SK-N-MC (cell line): ENCODE results near the gene APMAP.

Experiments used
- DNase-seq: peaks from one replicate; pipeline ENCODE4 v3.0.0-alpha.2; 2011; ENCODE audit warnings: low read depth, low spot score
- H3K27ac ChIP-seq: fragments of 200-600 bp; sonication (generic); 2 replicates; pipeline ENCODE4 v1.5.1; 2016; ENCODE audit warnings: mixed run types
- H3K36me3 ChIP-seq: fragments of 200-600 bp; sonication (generic); 2 replicates; pipeline ENCODE4 v1.6.1; 2017; ENCODE audit warnings: antibody characterized with exemption, low read length, mixed read lengths; ENCODE audit not compliant: insufficient read depth
- H3K4me3 ChIP-seq: fragments of 200-600 bp; sonication (generic); 2 replicates; pipeline ENCODE4 v1.5.1; 2016
- H3K9ac ChIP-seq: fragments of 200-600 bp; sonication (generic); 2 replicates; pipeline ENCODE4 v1.8.0; 2017; ENCODE audit warnings: mixed run types, mixed read lengths; ENCODE audit not compliant: insufficient read length
- H3K9me3 ChIP-seq: fragments of 200-600 bp; sonication (generic); 2 replicates; pipeline ENCODE4 v1.6.1; 2017; ENCODE audit warnings: low read depth, mild to moderate bottlenecking, antibody characterized with exemption, low read length, moderate library complexity, mixed read lengths
- EZH2 ChIP-seq: fragments of 200-600 bp; sonication (generic); IDR thresholded peaks from one replicate; pipeline ENCODE4 v1.6.1; 2017; ENCODE audit warnings: antibody characterized with exemption
- FOXP2 ChIP-seq: optimal IDR thresholded peaks from 2 replicates; pipeline ENCODE3; 2011; ENCODE audit warnings: mild to moderate bottlenecking, moderate library complexity; ENCODE audit not compliant: insufficient read depth; ENCODE audit errors: extremely low read length, control extremely low read depth
- POLR2AphosphoS5 ChIP-seq: IDR thresholded peaks from 2 replicates; pipeline ENCODE4 v1.6.1; 2012; ENCODE audit warnings: mild to moderate bottlenecking, low read depth, low read length, borderline replicate concordance

Gene APMAP, protein sequence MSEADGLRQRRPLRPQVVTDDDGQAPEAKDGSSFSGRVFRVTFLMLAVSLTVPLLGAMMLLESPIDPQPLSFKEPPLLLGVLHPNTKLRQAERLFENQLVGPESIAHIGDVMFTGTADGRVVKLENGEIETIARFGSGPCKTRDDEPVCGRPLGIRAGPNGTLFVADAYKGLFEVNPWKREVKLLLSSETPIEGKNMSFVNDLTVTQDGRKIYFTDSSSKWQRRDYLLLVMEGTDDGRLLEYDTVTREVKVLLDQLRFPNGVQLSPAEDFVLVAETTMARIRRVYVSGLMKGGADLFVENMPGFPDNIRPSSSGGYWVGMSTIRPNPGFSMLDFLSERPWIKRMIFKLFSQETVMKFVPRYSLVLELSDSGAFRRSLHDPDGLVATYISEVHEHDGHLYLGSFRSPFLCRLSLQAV

GRCh38 chr20:24992487-24993205 lies at the start of gene APMAP:
TSS of gene APMAP (minus strand) at chr20:24992751. CDS start at chr20:24992688, 63 bp downstream.
- H3K4me3 ChIP-seq, result peak within 1 kb of the TSS; percentile 91
- no peak within 1 kb of the TSS; the same call in 1 of the 2 replicates for H3K27ac ChIP-seq
- DNase-seq, result no peak
- H3K9ac ChIP-seq, result peak within 1 kb of the TSS; percentile 80
- no peaks in the 10 kb centered on the region for H3K9me3 ChIP-seq
- TF ChIP-seq EZH2 (no peak), POLR2AphosphoS5 (peak; percentile 96), FOXP2 (peak; percentile 45)
- H3K36me3 ChIP-seq, result no peaks in the 10 kb centered on the region

DNA sequence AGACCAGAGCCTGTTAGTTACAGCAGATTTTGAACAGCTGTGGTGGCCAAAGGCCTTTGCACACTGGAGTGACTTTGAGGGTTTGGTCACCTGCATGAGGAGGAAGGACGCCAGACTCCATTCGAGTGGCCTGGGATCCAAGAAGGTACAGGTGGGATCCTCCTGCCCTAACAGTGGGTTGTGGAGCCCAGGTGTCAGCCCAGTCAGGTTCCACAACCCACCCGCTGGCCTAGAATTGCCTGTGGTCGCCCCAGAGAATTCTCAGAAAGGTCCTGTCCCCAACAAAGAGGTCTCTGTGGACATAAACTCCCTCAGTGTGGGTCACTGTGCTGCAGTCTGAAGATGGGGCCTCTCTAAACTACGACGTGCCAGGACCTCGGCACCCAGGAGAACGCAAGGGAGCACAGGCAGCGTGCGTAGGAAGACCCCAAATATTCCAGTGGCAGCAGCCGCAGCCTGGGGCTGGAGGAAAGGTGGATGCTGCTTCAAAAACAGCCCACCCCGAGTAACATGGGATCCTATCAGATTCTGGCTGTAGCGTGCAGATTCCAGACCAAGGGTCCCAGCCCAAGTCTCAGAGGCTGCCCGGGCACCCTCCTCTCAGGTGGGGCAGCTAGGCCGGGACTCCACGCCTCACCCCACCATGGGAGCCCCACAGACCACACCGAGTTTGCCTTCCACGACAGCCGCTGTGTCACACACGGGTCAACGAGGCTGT lies 49.4 kb upstream of the APMAP start:
- no peak overlapping the region for H3K9ac ChIP-seq

DNA sequence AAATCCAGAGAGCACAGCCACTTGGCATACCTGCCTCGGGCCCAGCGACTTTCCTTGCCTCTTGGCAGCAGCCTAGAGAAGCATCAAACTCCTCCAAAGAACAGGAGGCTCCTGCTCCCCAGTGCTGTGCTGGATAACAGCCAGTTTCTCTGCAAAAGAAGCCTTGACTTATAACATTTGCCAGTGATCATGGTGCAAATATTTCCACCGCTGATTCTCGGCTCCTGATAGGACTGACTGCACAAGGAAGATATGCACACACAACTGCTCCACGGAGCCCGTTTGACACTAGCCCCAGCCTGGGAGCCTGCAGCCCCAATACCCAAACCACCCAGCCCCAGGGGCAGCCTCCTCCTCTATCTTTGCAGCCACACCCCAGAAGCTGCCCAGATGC lies 47.9 kb upstream of the APMAP start:
- Histone ChIP-seq H3K9me3 (no peaks in the 10 kb centered on the region), H3K4me3 (no peak overlapping the region), H3K27ac (no peak overlapping the region), H3K9ac (no peak overlapping the region), H3K36me3 (no peaks in the 10 kb centered on the region)
- DNase-seq, result no peak
- no peak for TF ChIP-seq EZH2
- no peak for TF ChIP-seq FOXP2
- no peak for TF ChIP-seq POLR2AphosphoS5

More for the DNA sequence above, 49.4 kb upstream of the APMAP start:
- Histone ChIP-seq H3K4me3 (no peak overlapping the region), H3K36me3 (no peaks in the 10 kb centered on the region), H3K27ac (no peak overlapping the region), H3K9me3 (no peaks in the 10 kb centered on the region)
- TF ChIP-seq POLR2AphosphoS5 (no peak), FOXP2 (no peak), EZH2 (no peak)
- DNase-seq, result no peak

DNA sequence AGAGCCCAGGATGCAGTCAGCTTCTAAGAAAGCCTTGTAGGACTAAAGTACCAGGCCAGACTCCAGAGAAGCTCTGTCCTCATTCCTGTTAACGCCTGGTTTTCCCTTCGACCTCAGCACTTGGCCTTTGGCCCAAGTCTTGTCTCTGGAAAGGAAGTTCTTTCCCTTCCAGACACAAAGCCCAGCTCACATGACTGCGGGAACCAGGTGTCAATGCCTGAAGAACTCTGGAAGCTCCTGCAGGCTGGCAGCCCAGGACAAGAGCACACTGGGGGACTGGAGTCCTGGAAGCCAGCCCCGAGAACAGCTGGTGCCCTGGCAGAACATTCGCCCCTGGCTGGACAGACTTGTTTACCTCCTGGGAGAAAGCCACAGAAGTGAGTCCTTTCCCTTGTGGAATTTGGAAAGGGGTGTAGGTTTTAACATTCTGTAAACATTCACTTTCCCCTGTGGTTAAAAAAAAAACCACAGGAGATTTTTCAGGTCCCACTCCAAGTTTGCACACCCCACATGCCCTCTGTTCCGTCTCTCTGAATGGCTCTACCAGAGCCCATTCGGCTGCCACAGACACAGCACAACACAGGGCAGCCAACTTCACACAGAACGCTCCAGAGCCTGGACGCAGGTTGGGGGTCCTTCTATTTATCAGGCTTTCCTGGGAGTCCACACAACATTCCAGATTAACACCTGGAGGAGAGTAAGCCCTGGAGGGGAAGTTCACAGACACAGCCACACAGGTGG lies 47.3 kb upstream of the APMAP start:
- Histone ChIP-seq H3K9me3 (no peaks in the 10 kb centered on the region), H3K27ac (no peak overlapping the region), H3K9ac (no peak overlapping the region), H3K4me3 (no peak overlapping the region), H3K36me3 (no peaks in the 10 kb centered on the region)
- TF ChIP-seq POLR2AphosphoS5 (no peak), EZH2 (no peak), FOXP2 (no peak)
- no peak for DNase-seq

GRCh38 chr20:25038591-25039015 lies 46.1 kb upstream of the APMAP start:
- H3K36me3 ChIP-seq, result no peaks in the 10 kb centered on the region
- no peak overlapping the region for H3K27ac ChIP-seq
- DNase-seq, result no peak
- no peak overlapping the region for H3K9ac ChIP-seq
- H3K9me3 ChIP-seq, result no peaks in the 10 kb centered on the region
- H3K4me3 ChIP-seq, result no peak overlapping the region
- TF ChIP-seq EZH2, result no peak
- no peak for TF ChIP-seq FOXP2
- no peak for TF ChIP-seq POLR2AphosphoS5

- Histone ChIP-seq H3K9me3 (no peaks in the 10 kb centered on the region), H3K4me3 (no peak overlapping the region), H3K9ac (no peak overlapping the region), H3K27ac (no peak overlapping the region), H3K36me3 (no peaks in the 10 kb centered on the region)
- no peak for TF ChIP-seq POLR2AphosphoS5
- no peak for TF ChIP-seq FOXP2
- TF ChIP-seq EZH2, result no peak
- DNase-seq, result no peak
These were observed 45.5 kb upstream of the APMAP start for GRCh38 chr20:25038103-25038410.

DNA sequence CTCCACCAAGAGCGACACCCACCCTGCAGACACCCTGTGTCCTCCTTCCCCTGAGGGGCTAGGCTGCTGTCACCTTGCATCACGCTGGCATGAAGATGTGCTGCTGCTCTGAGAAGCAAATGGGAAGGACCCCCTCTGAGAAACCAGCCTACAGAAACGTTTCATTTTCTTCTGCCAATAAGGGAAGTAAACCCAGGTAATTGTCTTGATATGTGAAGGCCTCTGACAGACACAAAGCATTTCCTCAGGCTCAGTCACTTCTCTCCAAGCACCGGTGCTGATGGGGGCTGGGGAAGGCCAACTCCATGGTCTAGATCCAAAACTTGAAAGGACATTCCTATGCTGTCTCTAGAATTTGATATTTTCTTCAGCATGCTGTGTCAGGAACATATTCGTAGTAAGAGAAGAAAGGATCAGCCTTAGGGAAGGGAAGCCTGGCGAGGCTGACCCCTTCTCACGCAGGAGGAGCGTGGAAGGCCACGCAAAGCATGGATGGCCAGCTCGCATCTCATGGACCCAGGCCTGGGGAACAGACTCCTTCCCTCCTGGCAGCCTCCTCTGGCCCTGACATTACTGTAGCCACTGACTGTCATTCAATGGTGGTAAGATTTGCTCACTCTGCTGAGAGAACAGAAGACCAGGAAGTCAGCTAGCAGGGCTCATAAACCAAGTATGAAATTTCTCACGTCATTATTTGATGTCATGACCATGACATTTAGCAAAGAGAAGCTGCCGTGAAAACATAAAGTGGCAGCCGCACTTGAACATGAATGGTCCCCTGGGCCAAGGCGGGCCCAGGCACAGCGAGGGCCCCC lies 44.9 kb upstream of the APMAP start:
- Histone ChIP-seq H3K27ac (no peak overlapping the region), H3K4me3 (no peak overlapping the region)
- no peak for DNase-seq

More for the DNA sequence above, 44.9 kb upstream of the APMAP start:
- Histone ChIP-seq H3K9ac (no peak overlapping the region), H3K9me3 (no peaks in the 10 kb centered on the region), H3K36me3 (no peaks in the 10 kb centered on the region)
- TF ChIP-seq POLR2AphosphoS5 (no peak), FOXP2 (no peak), EZH2 (no peak)
